Breast epithelium (tissue), 3 donors: Measurements from ENCODE around the gene CCDC170.

ENCODE experiments used
- CTCF ChIP-seq, 3 donors: fragments of 450-650 bp; IDR thresholded peaks; one replicate each; pipeline ENCODE4 v1.5.1; 2016 to 2017; ENCODE audit warnings: antibody characterized with exemption in 3 of 3, mild to moderate bottlenecking in 3 of 3, moderate library complexity in 3 of 3
- POLR2AphosphoS5 ChIP-seq, 3 donors: sonication (generic); formaldehyde crosslinking; IDR thresholded peaks; one replicate each; pipeline ENCODE4 v1.6.1; 2017; ENCODE audit warnings: antibody characterized with exemption in 3 of 3

- TF ChIP-seq CTCF (IDR thresholded peaks at IDR 0.05), result no peak
- no peak for TF ChIP-seq POLR2AphosphoS5 (IDR thresholded peaks at IDR 0.05)
These were observed 46.6 kb upstream of the CCDC170 start for GRCh38 chr6:151447237-151447636.
